ENCODE results near the gene UBQLN1.

GRCh38 chr9:83628540-83628939, 79.2 kb downstream of the UBQLN1 start:
- TF ChIP-seq, protein P1, sequence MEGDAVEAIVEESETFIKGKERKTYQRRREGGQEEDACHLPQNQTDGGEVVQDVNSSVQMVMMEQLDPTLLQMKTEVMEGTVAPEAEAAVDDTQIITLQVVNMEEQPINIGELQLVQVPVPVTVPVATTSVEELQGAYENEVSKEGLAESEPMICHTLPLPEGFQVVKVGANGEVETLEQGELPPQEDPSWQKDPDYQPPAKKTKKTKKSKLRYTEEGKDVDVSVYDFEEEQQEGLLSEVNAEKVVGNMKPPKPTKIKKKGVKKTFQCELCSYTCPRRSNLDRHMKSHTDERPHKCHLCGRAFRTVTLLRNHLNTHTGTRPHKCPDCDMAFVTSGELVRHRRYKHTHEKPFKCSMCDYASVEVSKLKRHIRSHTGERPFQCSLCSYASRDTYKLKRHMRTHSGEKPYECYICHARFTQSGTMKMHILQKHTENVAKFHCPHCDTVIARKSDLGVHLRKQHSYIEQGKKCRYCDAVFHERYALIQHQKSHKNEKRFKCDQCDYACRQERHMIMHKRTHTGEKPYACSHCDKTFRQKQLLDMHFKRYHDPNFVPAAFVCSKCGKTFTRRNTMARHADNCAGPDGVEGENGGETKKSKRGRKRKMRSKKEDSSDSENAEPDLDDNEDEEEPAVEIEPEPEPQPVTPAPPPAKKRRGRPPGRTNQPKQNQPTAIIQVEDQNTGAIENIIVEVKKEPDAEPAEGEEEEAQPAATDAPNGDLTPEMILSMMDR (IDR thresholded peaks at IDR 0.05) = no peak
- TF ChIP-seq POLR2AphosphoS5 (IDR thresholded peaks at IDR 0.05) = no peak
